ENCODE measurements around the gene KCTD1.

KCTD1 gene

DNA sequence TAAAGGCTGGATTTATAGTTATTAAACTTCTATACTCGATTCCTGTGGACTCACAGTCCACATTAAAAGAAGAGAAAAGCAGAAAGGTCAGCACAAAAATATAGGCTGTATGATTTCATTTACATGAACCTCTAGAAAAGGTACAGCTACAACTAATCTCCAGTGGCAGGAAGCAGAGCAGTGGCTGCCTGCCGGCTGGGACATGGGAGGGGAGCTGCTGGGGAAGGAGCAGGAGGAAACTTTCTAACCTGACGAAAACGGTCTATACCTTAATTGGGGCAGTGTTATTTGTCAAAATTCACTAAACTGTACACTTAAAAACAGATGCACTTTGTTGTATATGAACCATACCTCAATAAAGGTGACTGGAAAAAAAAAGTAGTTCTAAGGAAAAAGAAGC is 26.7 kb downstream of the KCTD1 start:
- DNase-seq: no peak

DNA sequence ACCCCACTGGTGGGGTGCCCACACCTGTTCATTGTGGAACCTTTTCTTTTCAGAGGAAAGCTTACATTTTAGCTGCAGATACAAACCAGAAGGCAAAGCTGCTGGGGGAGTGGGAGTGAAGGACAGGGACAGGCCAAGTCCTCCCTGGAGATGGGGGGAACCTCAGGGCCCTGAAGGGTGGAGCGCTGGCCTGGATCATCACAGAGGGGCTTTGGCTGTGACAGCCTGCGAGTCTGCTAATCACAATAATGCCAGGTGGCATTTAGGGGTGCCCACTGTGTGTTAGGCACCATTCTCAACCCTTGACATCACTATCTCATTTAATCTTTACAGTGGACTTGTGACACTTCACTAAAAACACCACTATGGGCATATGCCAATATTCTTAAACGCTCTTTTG is 27.4 kb downstream of the KCTD1 start:
- DNase-seq: no peak

DNA sequence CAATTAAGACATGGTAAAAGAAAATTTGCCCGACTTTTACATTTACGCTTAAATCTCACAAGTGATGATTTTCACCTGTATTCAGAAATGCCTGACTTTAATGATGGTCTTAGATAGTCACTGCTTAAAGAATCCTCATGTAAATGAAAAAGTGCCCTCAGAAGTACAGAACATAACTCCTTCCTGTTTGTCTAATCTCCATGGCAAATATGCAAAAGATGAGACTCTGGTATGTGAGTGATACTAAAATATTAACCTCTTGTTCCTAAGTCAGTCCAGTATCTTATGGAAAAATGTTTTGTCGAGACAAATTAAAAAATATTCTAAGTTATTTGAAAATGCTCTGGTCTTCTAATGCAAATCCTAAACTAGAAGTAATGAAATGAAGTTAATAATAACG is 29.2 kb downstream of the KCTD1 start:
- no peak for DNase-seq

DNA sequence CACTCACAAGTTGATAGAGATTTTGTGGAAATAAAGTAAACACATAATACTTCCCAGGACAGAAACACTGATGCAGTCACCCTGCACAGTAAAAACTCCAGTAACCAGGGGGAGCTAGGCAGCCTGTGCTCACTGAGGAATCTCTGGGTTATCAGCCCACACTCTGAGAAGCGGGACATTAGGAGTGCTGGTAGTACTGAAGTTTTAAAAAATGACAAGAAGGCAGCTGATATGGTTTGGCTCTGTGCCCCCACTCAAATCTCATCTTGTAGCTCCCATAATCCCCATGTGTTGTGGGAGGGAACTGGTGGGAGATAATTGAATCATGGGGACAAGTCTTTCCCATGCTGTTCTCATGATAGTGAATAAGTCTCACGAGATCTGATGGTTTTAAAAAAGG is 31.4 kb downstream of the KCTD1 start:
- DNase-seq: no peak

DNA sequence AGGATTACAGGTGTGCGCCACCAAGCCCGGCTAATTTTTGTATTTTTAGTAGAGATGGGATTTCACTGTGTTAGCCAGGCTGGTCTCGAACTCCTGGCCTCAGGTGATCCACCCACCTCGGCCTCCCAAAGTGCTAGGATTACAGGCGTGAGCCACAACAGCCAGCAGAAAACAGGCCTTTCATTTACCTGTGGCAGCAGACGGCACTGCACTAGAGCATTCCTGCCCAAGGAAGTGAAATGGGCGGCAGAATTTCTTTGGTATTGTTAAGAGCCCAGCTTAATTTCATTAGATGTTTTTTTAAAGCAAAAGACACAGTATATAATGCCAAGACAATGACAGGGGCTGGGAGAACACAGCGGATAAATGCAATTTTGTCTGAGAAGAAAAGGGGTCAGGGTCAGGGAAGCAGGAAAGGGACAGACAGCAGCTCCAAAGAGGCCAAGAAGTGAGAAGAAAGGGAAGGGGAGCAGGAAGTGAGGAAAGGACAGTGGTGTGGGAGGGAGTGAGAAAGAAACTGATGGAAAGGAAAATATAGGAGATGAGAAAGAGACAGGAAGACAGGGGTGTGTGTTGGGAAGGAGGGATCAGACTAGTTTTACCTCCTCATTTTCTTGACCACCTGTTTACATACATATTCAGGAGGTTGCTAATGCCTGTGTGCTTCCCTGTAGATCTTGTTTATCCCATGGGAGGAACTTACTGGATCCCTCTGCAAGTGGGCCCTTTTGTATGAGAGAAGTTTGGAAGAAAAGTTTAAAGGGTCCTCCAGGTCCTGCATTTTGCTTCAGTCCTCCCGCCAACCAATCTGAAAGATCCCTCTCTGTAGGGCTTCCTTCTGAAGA is 32.5 kb downstream of the KCTD1 start:
- DNase-seq: no peak

DNA sequence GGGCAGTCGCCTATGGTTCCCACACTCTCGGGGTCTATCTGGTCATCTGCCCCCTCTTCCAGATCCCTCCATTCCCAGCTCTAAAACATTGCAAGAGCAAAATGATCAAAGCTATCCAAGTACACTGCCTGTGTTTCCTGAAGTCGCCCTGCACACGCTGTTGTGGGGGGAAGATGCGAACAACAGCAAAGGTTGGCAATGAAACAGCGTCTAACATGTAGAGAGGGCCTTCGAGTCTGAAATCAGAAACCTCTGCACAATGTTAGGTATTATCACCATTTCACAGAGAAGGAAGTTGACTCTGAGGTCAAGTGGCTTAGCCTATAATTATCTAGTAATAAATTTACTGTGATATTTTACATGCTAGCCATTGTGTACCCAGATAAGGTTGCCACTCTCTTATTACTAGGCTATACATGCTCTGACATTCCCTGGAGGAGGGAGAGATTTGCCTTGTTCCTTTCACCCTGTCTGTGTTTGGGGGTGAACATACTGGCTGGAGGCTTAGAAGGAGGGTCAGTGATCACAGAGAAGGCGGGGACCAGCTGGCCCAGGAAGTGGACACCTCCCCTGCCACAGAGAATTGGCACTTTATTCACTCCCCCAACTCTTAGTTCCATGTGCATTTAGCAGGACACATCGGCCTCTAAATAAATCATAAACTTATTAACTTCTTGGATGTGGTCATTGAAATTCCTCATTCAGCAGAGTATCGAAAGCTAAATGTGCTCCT is 36.8 kb downstream of the KCTD1 start:
- DNase-seq: no peak

DNA sequence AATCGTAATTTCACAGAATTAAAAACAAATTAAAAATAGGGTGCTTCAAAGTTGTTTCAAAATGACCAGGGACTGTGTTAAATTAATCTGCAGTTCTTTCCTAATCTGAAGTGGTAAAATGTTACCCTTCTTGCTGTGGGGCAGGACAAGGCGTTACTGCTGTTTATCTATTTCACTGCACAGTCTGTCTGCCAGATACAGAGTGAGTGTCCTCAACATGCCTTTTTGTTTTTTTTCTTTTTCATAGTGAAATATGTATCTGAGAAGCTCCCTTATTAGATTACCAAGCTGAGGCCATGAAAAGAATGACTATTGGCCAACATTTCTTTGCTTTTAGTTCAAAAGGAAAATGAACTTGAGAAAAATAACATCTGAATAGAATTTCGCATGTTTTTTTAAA is 38.0 kb downstream of the KCTD1 start:
- no peak for DNase-seq

DNA sequence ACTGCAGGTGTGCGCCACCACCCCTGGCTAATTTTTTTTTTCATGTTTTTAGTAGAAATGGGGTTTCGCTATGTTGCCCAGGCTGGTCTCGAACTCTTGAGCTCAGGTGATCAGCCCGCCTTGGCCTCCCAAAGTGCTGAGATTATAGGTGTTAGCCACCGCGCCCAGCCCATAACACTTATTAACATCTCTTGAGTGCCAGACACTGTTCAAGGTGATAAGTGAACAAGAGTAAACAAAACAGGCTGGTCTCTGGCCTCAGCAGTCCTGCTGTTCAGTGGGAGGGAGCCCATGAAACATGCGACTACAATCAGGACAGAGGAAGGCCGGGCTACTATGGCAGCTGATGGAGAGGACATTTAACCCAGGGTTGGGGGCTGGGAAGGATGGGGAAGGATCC is 42.3 kb downstream of the KCTD1 start:
- no peak for DNase-seq

DNA sequence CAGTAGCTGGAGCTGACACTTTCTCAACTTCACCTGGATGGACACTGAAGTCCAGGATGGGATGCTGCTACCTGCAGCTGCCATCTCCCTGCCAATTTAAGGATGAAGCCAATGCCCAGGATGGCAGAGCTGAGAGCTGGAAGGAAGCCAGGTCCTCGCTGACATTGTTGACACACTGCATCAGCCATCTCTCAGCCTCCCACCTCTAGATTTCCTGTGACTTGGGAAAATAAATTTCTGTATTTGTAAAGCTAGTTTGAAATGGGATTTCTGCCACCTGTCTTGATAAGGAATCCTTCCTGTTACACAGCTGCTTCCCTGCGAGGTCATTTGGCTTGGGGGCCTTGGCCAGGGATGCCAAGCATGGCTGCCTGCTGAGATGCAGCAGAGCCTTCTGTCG is 43.5 kb downstream of the KCTD1 start:
- no peak for DNase-seq

DNA sequence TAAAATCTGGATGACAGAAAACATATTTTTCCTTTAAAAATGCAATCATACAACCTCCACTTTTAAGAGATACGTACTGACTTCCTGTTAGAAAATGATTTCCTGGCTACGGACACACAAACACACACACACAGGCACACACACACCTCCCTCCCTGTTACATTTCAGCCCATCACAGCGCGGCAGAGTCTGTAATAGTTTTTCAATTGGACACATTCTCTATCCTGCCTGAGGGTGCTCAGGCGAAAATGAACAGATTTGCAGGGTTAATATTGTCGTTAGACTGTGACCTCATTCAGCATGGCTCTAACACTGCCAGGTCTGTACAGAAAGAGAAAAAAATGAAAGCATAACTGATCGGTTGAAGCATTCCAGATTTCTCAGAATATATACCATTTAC is 45.0 kb downstream of the KCTD1 start:
- DNase-seq: no peak

DNA sequence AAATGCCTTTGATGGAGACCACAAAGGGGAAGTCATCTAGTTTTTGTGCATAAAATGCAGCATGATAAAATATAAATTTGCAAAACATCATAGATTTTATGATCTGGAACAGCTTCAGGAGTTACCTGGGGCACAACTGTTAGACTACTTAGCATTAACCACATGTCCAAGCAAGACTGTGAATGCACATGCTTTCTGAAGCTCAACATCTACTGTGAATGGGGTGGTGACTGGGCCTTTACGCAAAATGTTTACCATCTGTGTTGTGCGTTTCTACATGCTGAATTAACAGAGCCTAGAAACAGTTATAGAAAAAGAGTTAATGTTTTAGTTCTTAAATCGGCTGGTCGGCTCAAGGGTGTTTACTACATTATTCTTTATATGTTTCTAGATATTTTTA is 45.5 kb downstream of the KCTD1 start:
- DNase-seq: no peak

DNA sequence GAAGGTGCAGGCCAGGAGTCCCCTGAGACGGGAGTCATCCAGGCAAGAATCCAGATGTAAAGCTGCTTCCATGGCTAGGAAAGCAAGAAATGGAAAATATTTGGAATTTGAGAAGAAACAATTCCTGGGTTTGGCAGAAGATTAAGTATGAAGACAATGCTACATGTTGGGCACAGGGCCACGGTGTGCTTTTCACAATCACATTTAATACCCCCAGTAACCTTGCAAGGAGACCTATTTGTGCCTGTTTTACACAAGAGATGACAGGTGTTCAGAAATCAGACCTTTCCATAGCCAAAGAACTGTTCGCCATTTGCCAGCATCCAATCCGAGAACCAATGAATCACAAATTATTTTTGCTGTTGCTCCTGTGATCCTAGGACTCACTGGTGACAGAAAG is 50.5 kb downstream of the KCTD1 start:
- no peak for DNase-seq

DNA sequence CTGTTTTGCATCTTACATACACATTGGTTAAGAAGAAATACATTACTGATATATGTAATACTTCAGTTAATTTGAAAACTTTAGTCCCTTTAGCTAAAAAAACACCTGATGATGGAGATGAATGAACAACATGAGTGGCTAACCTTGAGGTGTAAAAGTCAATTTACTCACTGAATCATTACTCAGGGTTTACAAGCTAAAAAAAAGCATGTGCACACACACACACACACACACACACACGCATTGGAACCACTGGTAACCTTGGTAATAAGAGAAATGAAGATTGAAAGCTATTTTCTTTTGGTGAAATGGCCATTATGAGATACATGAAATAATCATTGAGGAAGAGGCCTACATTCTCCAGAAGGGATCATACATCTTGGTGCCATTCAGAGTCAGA is 51.8 kb downstream of the KCTD1 start:
- no peak for DNase-seq

DNA sequence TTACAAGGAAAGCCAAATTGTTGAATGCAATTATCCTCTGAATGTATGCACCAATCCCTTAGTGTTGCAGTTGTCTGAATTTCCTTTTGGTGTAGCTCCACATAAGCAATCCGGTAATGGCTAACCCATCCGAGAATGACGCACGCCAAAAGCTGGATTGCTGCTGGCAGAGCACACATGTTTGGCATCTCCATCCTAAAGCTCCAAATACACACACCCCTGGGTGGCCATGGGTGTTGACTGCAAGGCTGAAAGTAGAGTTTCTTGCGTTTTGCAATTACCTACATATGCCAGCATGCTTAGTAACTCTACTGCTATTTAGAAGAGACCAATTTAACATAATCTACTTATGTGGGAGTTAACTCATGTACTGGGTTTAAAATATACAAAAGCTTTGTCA is 53.1 kb downstream of the KCTD1 start:
- DNase-seq: no peak

DNA sequence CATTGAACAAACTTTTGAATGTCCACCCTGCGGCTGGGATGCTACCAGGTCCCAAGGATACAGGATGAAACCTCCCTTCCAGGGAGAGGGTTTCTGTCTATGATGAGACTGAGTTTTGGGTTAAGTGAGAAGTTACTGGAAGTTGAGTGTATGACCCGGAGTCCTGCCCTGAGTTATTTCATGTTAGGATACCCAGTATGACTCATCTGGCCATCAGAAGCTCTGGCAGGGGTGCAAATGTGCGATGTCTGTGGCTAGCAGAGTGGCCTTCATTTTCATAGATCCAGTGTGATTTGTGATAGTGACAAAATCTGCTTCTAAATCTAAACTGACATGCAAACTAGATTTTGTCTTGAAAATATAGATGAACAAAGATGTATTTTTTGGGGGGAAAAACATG is 55.3 kb downstream of the KCTD1 start:
- no peak for DNase-seq

DNA sequence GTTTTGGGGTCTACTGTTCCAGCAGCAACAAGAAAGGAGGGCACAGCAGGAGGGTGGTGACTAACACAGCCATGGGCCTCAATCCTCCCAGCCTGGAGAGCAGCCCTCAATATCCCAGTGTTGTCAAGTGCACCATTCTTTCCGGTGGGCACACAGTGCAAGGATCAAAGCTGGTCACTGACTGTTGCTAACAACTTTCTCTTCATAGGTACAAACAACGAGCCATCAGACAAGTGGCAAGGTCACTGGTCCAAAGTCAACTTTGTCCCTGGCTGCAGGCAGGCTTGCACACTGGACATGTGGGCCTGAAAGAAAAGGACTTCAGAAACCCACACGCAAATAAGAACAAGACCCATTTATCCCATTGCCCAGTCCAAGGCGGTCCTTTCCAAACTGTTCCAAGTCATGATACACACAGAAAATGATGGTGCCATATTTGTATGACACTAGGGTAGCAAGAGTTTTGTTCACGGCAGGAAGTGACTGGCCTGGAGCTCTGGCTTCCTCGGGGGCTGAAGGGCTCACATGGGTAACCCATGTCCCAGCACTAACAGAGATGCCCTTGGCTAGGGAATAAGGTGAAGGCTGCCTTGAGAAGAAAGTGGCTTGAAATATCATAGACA is 57.0 kb downstream of the KCTD1 start:
- DNase-seq: no peak

DNA sequence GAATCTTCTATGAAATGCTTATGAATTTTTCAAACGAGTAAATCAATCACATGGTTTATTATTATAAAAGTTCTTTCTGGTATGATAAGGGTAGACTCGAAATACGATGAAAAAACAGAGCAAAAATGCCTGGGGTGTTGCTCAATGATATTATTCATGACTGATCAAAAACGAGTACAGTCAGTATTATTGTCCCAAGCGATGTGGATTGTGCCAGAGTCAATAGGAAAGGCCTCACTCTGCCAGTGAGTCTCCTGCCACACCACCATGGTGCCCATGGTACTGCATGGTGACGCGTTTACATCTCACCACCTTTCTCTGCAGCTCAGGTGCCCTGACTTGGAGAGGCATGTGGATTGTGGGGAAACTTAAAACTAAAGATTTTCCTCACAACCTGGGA is 58.5 kb downstream of the KCTD1 start:
- DNase-seq: no peak

DNA sequence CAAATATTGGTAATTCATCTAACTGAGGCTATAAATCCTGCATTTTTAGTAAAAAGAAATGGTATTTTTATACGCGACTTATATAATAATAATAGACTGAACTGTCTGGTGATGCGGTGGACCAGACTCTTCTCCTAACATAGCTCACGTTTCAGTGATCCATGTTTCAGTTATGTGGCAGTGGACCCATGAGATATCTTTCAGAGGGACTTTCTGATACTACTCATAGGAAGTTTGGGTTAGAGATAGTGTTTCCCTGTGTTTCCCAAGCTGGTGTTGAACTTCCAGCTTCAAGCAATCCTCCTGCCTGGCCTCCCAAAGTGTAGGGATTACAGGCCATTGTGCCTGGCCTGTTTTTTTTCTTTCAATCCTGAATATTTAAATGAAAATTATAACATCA is 59.2 kb downstream of the KCTD1 start:
- no peak for DNase-seq

DNA sequence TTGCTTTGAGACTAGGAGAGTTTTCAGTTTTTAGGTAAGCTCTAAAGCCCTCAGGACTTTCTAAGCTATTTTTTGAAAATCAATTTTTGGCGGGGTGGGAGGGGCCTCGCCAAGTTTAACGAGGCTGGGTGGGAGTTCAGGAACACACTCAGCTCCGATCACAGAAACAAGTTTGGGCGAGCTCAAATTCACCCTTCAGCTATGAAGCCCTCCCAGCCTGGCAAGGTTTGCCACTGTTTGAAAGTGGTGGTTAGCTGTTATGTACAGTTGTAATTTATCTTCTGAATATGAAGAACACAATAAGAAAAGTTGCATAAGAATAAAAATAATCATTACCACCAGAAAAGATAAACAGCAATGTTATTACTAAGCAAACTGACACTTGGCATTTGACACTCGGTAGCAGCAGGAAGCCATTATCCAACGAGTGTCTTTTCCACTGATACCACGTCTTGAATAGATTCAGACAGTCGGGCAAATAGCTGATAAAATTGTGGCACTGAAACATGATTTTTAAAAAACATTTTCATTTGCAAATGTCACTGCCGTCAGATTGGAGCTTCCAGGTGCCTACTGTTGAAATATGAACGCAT is 59.8 kb downstream of the KCTD1 start:
- no peak for DNase-seq

DNA sequence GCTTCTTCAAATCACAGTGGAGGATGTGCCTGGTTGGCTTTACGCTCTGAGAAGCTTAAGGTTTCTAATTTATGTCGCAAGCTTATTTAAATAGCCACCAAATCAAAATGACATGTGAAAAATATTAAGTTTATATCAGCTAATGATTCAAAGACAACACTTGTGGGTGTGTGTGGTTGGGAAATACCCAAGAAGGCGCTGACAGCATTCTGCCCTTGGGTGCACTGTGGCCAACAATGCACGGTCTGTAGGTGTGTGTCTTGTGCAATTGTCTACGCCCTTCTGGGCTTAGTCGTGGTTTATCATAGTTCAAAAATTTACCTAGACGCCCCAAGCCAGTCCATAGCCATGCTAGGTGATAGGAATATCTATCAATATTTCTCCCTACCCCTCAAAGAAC is 60.9 kb downstream of the KCTD1 start:
- DNase-seq: no peak

DNA sequence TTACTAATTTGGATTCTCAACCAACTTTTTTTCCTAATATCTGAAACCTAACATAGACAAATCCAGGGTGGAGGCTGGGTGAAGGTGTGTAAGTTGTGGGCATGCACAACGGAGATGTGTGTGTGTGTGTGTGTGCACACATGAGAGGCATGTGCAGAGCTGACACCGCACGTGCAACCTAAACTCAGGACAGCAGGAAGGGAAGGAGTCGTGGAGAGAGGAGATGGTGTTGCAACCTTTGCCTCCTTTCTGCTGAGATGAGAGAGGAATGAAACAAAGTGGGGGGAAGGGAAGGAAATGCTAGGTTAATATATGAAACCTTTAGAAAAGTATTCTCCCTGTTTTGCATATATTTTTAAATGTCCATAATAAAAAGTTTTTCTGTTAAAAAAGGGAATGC is 64.7 kb downstream of the KCTD1 start:
- no peak for DNase-seq

DNA sequence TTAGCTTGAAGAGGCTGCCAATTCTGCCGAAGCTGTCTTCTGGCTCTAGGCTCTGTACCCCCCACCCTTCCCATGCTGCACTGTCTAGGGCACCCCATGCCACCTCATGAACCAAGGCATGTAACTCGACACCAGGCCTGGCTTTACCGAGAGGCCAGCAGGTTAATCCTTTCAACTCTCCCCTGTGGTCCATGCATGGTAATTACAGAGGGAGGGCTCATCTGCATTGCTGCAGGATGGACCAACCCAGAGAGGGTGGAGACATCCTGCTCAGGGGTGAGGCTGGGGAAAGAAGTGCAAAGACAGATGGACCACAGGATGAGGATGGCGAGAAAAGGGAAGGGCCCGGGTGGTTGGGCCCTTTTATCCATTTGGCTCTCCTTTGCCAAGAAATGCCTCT is 65.8 kb downstream of the KCTD1 start:
- DNase-seq: no peak

DNA sequence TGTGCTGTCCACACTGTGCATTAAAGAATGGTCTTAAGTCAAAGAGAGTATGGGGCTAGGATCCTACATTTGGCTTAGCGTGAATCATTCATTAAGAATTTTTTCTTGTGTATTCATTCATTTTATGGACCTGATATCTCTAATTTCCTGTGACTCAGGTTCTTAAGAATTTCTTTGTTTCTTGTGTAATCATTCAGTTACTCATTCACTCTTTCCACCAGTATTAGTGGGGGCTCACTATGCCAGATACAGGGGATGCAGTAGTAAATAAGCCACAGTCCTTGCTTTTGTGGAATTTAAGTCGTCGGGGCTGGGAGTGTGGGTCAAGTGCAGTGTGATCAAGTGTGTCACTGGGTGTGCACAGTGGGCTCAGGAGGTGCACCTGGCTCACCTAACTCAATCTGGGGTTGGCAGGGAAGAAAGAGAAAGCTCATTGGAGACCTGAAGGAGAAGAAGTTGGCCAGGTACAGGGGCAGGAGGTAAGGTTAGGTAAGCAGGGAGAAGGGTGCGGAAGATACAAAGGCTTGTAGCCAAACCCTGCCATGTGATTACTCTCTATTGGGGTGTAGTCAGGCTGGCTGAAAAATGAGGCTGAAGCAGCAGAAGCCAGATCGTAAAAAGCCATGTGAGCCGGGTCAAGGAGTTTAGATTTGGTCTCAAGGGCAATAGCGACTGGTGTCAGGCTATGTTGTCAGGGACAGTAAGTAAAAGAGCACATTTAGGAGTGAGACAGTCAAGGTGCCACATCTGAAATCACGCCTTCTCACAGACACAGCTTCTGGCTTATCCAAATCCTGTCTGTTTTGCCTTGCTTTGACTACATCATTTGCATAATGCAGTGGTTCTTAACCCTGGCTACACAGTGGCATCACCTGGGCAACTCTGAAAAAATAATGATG is 67.2 kb downstream of the KCTD1 start:
- DNase-seq: no peak

Data from central memory CD4-positive, alpha-beta T cell (primary cell).